HepG2 (cell line): Measurements from ENCODE around the gene SRC. TPM values are rescaled to one million over a fixed set of nuclear protein-coding genes. Genes with fewer than 3 reads are reported as not detected.

ENCODE experiments used
- DZIP1 ChIP-seq: sonication (generic); formaldehyde crosslinking; IDR thresholded peaks from 2 replicates; pipeline ENCODE4 v1.5.0; 2020; ENCODE audit warnings: mild to moderate bottlenecking, missing genetic modification reagents
- E2F1 ChIP-seq: sonication (generic); formaldehyde crosslinking; IDR thresholded peaks from 2 replicates; pipeline ENCODE4 v1.5.0; 2020; ENCODE audit warnings: missing genetic modification reagents
- FOXM1 ChIP-seq: sonication (generic); formaldehyde crosslinking; IDR thresholded peaks from 2 replicates; pipeline ENCODE4 v1.5.0; 2020; ENCODE audit warnings: missing genetic modification reagents
- HHEX ChIP-seq: IDR thresholded peaks from 2 replicates; pipeline ENCODE4 v1.6.1; 2016; ENCODE audit warnings: control low read depth
- KAT2B ChIP-seq: fragments of 150-350 bp; IDR thresholded peaks from 2 replicates; pipeline ENCODE4 v1.6.1; 2014; ENCODE audit warnings: low read depth, low read length, borderline replicate concordance
- KIAA2018 ChIP-seq: sonication (generic); formaldehyde crosslinking; IDR thresholded peaks from 2 replicates; pipeline ENCODE4 v1.5.0; 2020; ENCODE audit warnings: mild to moderate bottlenecking, missing genetic modification reagents, borderline replicate concordance
- MAF1 ChIP-seq: sonication (generic); formaldehyde crosslinking; IDR thresholded peaks from 2 replicates; pipeline ENCODE4 v1.5.0; 2020; ENCODE audit warnings: missing genetic modification reagents, borderline replicate concordance
- PTBP1 ChIP-seq: fragments of 200-400 bp; formaldehyde crosslinking; IDR thresholded peaks from 2 replicates; pipeline ENCODE4 v1.6.1; 2018; ENCODE audit warnings: low read length, low read depth; ENCODE audit not compliant: poor library complexity, severe bottlenecking
- RFX1 ChIP-seq: fragments of 450-650 bp; IDR thresholded peaks from 2 replicates; pipeline ENCODE4 v1.6.1; 2017
- SP140L ChIP-seq: sonication (generic); formaldehyde crosslinking; IDR thresholded peaks from 2 replicates; pipeline ENCODE4 v1.4.0; 2020; ENCODE audit warnings: missing genetic modification reagents, borderline replicate concordance
- SP2 ChIP-seq: sonication (generic); formaldehyde crosslinking; IDR thresholded peaks from 2 replicates; pipeline ENCODE4 v1.5.1; 2020; ENCODE audit warnings: mild to moderate bottlenecking, missing genetic modification reagents
- SSRP1 ChIP-seq: IDR thresholded peaks from 2 replicates; pipeline ENCODE4 v1.6.1; 2016; ENCODE audit warnings: control low read depth
- ZBTB7B ChIP-seq: sonication (generic); formaldehyde crosslinking; IDR thresholded peaks from 2 replicates; pipeline ENCODE4 v1.4.0; 2020; ENCODE audit warnings: missing genetic modification reagents
- ZNF143 ChIP-seq: sonication (generic); formaldehyde crosslinking; IDR thresholded peaks from 2 replicates; pipeline ENCODE4 v1.4.0; 2020; ENCODE audit warnings: missing genetic modification reagents
- ZNF350 ChIP-seq: sonication (generic); formaldehyde crosslinking; IDR thresholded peaks from 2 replicates; pipeline ENCODE4 v1.4.0; 2020; ENCODE audit warnings: mild to moderate bottlenecking, low read depth, missing genetic modification reagents, borderline replicate concordance
- ZNF577 ChIP-seq: sonication (generic); formaldehyde crosslinking; IDR thresholded peaks from 2 replicates; pipeline ENCODE4 v1.4.0; 2020; ENCODE audit warnings: mild to moderate bottlenecking, low read depth, missing genetic modification reagents, borderline replicate concordance
- ZNF652 ChIP-seq: IDR thresholded peaks from 2 replicates; pipeline ENCODE4 v1.6.1; 2016; ENCODE audit warnings: low read depth, borderline replicate concordance
- polyA plus RNA-seq, 8 experiments: library from polyadenylated mRNA; depleted of rRNA in 3 of 8; stranded (reverse) in 7 of 8; unstranded in 1 of 8; fragments of >200 nt; fragmentation: Illumina TruSeq in 4 of 8; extraction: Trizol in 4 of 8; gene quantifications; 2 replicates each; pipeline versions ENCODE4 v1.2.1 to v1.2.3, GENCODE V29; 2011 to 2016; ENCODE audit warnings: low read depth in 4 of 8, missing spikeins in 1 of 8, mixed read lengths in 1 of 8; ENCODE audit not compliant: insufficient read depth in 1 of 8
- total RNA-seq, 5 experiments: library from RNA; depleted of rRNA; stranded (reverse); fragments of >200 nt; fragmentation: Illumina TruSeq; extraction: Trizol; gene quantifications; 2 replicates each; pipeline ENCODE4 v1.2.3, GENCODE V29; 2016; ENCODE audit warnings: low read depth in 1 of 5

Gene SRC
- total and polyA plus RNA-seq, 2 of the 13 experiments (the other 11 are each of a cell fraction or from before 2014, with no cell fraction given) = 54.7 to 192 TPM

- TF ChIP-seq SSRP1 (CRISPR knock-in tag) (peak; percentile 41; the same call in 1 of the 2 replicates), ZNF652 (CRISPR knock-in tag) (no peak), KAT2B (no peak), DZIP1 (CRISPR knock-in tag) (peak; percentile 18; the same call in 1 of the 2 replicates), FOXM1 (CRISPR knock-in tag) (no peak), PTBP1 (no peak), SP2 (CRISPR knock-in tag) (no peak), MAF1 (no peak; the same call in 1 of the 2 replicates), SP140L (CRISPR knock-in tag) (no peak), KIAA2018 (no peak), ZBTB7B (peak; percentile 68; the same call in 1 of the 2 replicates), E2F1 (no peak), RFX1 (no peak), ZNF577 (CRISPR knock-in tag) (0 out of 2 replicates have a peak, but pooled peaks have one; percentile 19), ZNF350 (peak; percentile 55; the same call in 1 of the 2 replicates), HHEX (no peak), ZNF143 (0 out of 2 replicates have a peak, but pooled peaks have one; percentile 49)
Measured at GRCh38 chr20:37398750-37399621, 53.0 kb downstream of the SRC start (continued).
